CD8-positive, alpha-beta memory T cell (primary cell): Measurements from ENCODE around the gene MDM4. TPM values are rescaled to one million over a fixed set of nuclear protein-coding genes. Genes with fewer than 3 reads are reported as not detected.

Experiments
- CTCF ChIA-PET: fragments of 350-600 bp; sonication (Branson Sonifier 250); formaldehyde crosslinking; loops from one replicate; lab custom pipeline; 2021; ENCODE audit warnings: antibody characterized with exemption; lab: Charles Lee
- POLR2A ChIA-PET: fragments of 350-600 bp; sonication (Branson Sonifier 250); formaldehyde crosslinking; loops from one replicate; lab custom pipeline; 2021; ENCODE audit warnings: antibody characterized with exemption; lab: Charles Lee
- DNase-seq, 5 donors: peaks; one replicate each; pipeline versions ENCODE4 v3.0.0 to v3.0.0-alpha.2; 2020 to 2022; ENCODE audit warnings: mixed read lengths in 1 of 5
- H3K27ac ChIP-seq: one replicate; pipeline ENCODE4 v1.7.0; 2013; ENCODE audit warnings: low read depth, mild to moderate bottlenecking, low read length, moderate library complexity
- H3K27me3 ChIP-seq: 2 replicates; pipeline ENCODE4 v1.7.0; 2013; ENCODE audit warnings: low read length, mild to moderate bottlenecking; ENCODE audit not compliant: insufficient read depth, poor library complexity, severe bottlenecking
- H3K36me3 ChIP-seq: 2 replicates; pipeline ENCODE4 v1.7.0; 2013; ENCODE audit warnings: mild to moderate bottlenecking, low read length, moderate library complexity; ENCODE audit not compliant: insufficient read depth
- H3K4me1 ChIP-seq: 2 replicates; pipeline ENCODE4 v1.7.0; 2013; ENCODE audit warnings: mild to moderate bottlenecking, low read length, moderate library complexity; ENCODE audit not compliant: insufficient read depth
- H3K4me3 ChIP-seq: 2 replicates; pipeline ENCODE4 v1.7.0; 2013; ENCODE audit warnings: mild to moderate bottlenecking, low read length
- H3K9me3 ChIP-seq: 2 replicates; pipeline ENCODE4 v1.7.0; 2013; ENCODE audit warnings: mild to moderate bottlenecking, low read length
- H3K27ac Mint-ChIP-seq, 8 donors: one replicate each; pipeline ENCODE4 v1.8.0; 2020 to 2021; ENCODE audit warnings: mixed read lengths in 8 of 8, mild to moderate bottlenecking in 6 of 8, inconsistent platforms in 3 of 8, moderate library complexity in 3 of 8
- H3K27me3 Mint-ChIP-seq, 2 donors: one replicate each; pipeline ENCODE4 v1.8.0; 2020 to 2021; ENCODE audit warnings: mixed read lengths in 2 of 2, mild to moderate bottlenecking in 1 of 2, moderate library complexity in 1 of 2
- H3K36me3 Mint-ChIP-seq, 3 donors: one replicate each; pipeline ENCODE4 v1.8.0; 2020 to 2021; ENCODE audit warnings: mixed read lengths in 3 of 3, inconsistent platforms in 1 of 3, mild to moderate bottlenecking in 1 of 3
- H3K4me1 Mint-ChIP-seq, 3 donors: one replicate each; pipeline ENCODE4 v1.8.0; 2020 to 2021; ENCODE audit warnings: mixed read lengths in 3 of 3, inconsistent platforms in 1 of 3, mild to moderate bottlenecking in 1 of 3
- H3K4me3 Mint-ChIP-seq, 7 donors: one replicate each; pipeline ENCODE4 v1.8.0; 2020 to 2021; ENCODE audit warnings: mixed read lengths in 7 of 7, mild to moderate bottlenecking in 6 of 7, moderate library complexity in 4 of 7, inconsistent platforms in 2 of 7
- H3K9me3 Mint-ChIP-seq, 5 donors: one replicate each; pipeline ENCODE4 v1.8.0; 2020 to 2022; ENCODE audit warnings: mixed read lengths in 5 of 5, mild to moderate bottlenecking in 3 of 5, moderate library complexity in 2 of 5, inconsistent platforms in 1 of 5
- polyA plus RNA-seq: library from polyadenylated mRNA; unstranded; fragments of 300-500 nt; fragmentation: Illumina TruSeq; gene quantifications from one replicate; pipeline ENCODE4 v1.2.3, GENCODE V29; 2021
- total RNA-seq, 2 experiments: library from RNA; stranded (reverse); gene quantifications; one replicate each; pipeline ENCODE4 v1.2.3, GENCODE V29; 2021

MDM4 gene
- total and polyA plus RNA-seq, 3 experiments from 2014 or later: 13.6 to 80.7 (median 80.7) TPM

DNA sequence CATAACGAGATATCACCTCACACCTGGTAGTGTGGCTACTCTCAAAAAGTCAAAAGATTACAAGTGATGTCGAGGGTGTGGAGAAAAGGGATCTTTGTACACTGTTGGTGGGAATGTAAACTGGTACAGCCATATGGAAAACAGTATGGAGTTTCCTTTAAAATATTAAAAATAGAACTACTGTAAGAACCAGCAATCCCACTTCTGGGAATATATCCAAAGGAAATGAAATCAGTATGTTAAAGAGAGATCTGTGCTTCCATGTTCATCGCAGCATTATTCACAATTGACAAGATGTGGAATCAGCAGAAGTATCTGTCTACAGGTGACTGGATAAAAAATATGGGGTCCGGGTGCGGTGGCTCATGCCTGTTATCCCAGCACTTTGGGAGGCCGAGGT is 14.0 kb upstream of the MDM4 start:
- POLR2A ChIA-PET: interaction anchor here (1.3 to 2.2 kb wide), 5 partner anchors 8 to 71 kb away, joined by 4 to 11 read pairs (median 6); partner anchors contain the start of genes MDM4 and PIK3C2B
- no peak overlapping the region for H3K27ac ChIP-seq
- Mint-ChIP-seq H3K4me3 (no peak overlapping the region), H3K27ac (no peak overlapping the region), H3K4me1 (peaks cover 18 to 26% (median 24%) of the 10 kb centered on the region in 3 donors), H3K27me3 (peaks cover 0 to 15% of the 10 kb centered on the region in 2 donors), H3K36me3 (peaks cover 0 to 11% (median 0%) of the 10 kb centered on the region in 3 donors), H3K9me3 (peaks cover 0 to 7% (median 2%) of the 10 kb centered on the region in 5 donors)
- no peaks in the 10 kb centered on the region for H3K36me3 ChIP-seq
- H3K9me3 ChIP-seq: no peaks in the 10 kb centered on the region
- peaks cover 6% of the 10 kb centered on the region for H3K4me1 ChIP-seq
- H3K4me3 ChIP-seq: no peak overlapping the region
- no peaks in the 10 kb centered on the region for H3K27me3 ChIP-seq
- no peak for DNase-seq
- CTCF ChIA-PET: interaction anchor here (0.9 to 18.2 kb wide), 13 partner anchors 8 to 103 kb away, joined by 3 to 496 read pairs (median 5); partner anchors contain the start of genes MDM4 and PIK3C2B

DNA sequence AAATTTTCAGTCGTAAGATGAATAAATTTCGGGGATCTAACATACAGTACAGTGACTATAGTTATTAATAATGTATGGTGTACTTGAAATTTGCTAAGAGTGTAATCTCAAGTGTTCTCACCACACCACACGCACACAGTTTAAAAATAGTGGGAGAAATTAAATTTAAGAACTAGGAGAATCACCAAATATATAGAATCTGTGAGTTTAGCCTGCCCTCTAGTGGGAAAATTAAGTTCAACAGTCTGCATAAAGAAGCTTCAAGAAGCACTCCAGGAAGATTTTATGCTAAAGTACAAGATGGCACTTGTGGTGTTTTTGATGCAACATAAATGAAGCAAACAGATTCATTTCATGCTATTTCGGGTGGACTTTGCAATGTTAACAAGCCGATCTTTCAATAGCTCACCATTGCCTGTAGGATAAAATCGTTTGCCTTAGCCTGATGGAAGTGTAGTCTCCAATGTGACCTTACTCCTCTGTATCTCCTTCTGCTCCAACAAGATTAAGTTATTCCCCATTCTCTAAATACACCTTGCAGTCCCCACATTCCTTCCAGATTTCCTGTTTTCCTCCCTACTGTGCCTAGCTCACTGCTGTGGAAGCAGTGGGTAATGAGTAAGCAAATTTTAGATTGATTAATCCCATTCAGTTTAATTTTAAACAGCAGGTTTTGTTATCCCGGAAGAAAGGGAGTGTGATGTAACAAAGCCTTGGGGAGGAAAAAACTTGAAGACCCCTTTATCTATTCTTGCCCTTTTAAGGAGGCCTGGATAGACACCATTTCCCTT is 12.9 kb upstream of the MDM4 start:
- H3K9me3 Mint-ChIP-seq: peaks cover 0 to 7% (median 2%) of the 10 kb centered on the region in 5 donors
- H3K27me3 Mint-ChIP-seq: peaks cover 0 to 13% of the 10 kb centered on the region in 2 donors
- H3K27ac Mint-ChIP-seq: peak overlapping the region in 6 of 8 donors; percentile 18 to 90 (median 80)
- peaks cover 26 to 34% (median 32%) of the 10 kb centered on the region in 3 donors for H3K4me1 Mint-ChIP-seq
- H3K36me3 Mint-ChIP-seq: peaks cover 0 to 12% (median 0%) of the 10 kb centered on the region in 3 donors
- ChIA-PET CTCF (interaction anchor here (0.7 to 18.2 kb wide), 26 partner anchors 9 to 245 kb away, joined by 3 to 496 read pairs (median 4); partner anchors contain the start of genes MDM4 and PIK3C2B), POLR2A (interaction anchor here (0.7 to 2.2 kb wide), 7 partner anchors 9 to 72 kb away, joined by 3 to 11 read pairs (median 6); partner anchors contain the start of genes MDM4 and PIK3C2B)
- Histone ChIP-seq H3K27me3 (no peaks in the 10 kb centered on the region), H3K27ac (no peak overlapping the region), H3K4me1 (peaks cover 16% of the 10 kb centered on the region), H3K36me3 (no peaks in the 10 kb centered on the region), H3K4me3 (no peak overlapping the region), H3K9me3 (no peaks in the 10 kb centered on the region)
- H3K4me3 Mint-ChIP-seq: peak overlapping the region in 4 of 7 donors; percentile 3 to 87 (median 38)
- peak in 2 of 5 donors; percentile 65 to 72 for DNase-seq

DNA sequence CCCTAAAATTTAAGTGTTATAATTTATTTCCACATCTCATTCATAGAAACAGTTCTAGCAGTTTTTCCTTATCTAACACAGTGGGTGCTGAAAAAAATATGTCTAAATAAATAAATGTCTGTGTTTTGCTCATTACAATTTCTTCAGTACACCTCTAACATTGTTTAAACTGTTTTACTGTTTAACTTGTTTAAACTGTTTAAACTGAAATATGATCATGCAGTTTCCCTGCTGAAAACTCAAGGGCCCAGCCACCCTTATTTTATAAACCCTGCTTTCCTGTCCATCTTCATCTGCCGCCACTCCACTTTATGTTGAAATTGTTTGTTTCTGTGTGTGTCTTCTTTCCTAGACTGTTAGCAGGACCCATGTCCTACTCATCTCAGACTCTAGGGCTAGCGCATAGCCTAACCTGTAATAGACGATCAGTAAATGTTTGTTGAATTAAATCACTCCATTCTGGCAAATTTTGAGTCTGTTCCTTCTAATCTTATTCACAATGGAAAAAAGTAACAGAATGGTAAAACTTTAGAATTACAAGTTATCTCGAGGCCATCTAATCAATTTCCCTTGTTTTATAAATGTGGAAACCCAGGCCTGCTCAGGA is 12.2 kb upstream of the MDM4 start:
- Mint-ChIP-seq H3K4me1 (peaks cover 26 to 34% (median 32%) of the 10 kb centered on the region in 3 donors), H3K36me3 (peaks cover 0 to 12% (median 0%) of the 10 kb centered on the region in 3 donors), H3K9me3 (peaks cover 0 to 7% (median 2%) of the 10 kb centered on the region in 5 donors), H3K27me3 (peaks cover 0 to 13% of the 10 kb centered on the region in 2 donors), H3K27ac (peak overlapping the region in 3 of 8 donors; percentile 1 to 100 (median 9)), H3K4me3 (peak overlapping the region in 1 of 7 donors; percentile 7)
- peaks cover 16% of the 10 kb centered on the region for H3K4me1 ChIP-seq
- no peaks in the 10 kb centered on the region for H3K27me3 ChIP-seq
- no peaks in the 10 kb centered on the region for H3K9me3 ChIP-seq
- CTCF ChIA-PET: interaction anchor here (0.7 to 18.2 kb wide), 19 partner anchors 10 to 91 kb away, joined by 3 to 496 read pairs (median 4); partner anchors contain the start of genes MDM4 and PIK3C2B
- POLR2A ChIA-PET: interaction anchor here (1.5 to 5.0 kb wide), 4 partner anchors 9 to 58 kb away, joined by 5 to 39 read pairs (median 8); partner anchors contain the start of genes MDM4 and PIK3C2B
- H3K4me3 ChIP-seq: no peak overlapping the region
- no peak overlapping the region for H3K27ac ChIP-seq
- no peaks in the 10 kb centered on the region for H3K36me3 ChIP-seq
- no peak for DNase-seq

DNA sequence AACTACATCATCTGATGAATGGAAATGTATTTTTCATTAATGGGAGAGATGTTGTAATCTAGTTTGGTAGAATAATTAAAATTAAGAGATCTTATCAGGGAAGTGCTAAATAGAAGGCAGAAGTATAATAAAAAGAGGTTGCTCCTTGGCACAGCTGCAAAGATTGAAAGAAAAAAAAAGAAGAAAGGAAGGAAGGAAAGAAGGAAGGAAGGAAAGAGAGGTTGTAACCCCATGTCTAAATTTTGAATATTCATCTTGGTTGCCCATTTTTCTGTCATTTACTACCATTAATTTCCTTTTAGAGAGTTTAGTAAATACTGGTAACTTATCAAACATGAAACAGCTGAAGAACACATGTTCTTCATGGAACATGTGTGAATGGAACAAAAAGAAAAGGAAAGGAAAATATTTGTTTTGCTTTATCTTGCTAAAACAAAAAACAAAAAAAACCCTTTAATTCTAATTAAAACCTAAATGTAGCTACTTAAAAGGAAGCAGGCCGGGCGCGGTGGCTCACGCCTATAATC is 10.5 kb upstream of the MDM4 start:
- Histone ChIP-seq H3K27me3 (no peaks in the 10 kb centered on the region), H3K4me1 (peaks cover 16% of the 10 kb centered on the region), H3K36me3 (no peaks in the 10 kb centered on the region), H3K27ac (peak overlapping the region; percentile 93), H3K4me3 (peak overlapping the region; percentile 67), H3K9me3 (no peaks in the 10 kb centered on the region)
- peaks cover 26 to 34% (median 32%) of the 10 kb centered on the region in 3 donors for H3K4me1 Mint-ChIP-seq
- H3K27me3 Mint-ChIP-seq: peaks cover 0 to 13% of the 10 kb centered on the region in 2 donors
- H3K36me3 Mint-ChIP-seq: peaks cover 0 to 12% (median 0%) of the 10 kb centered on the region in 3 donors
- peaks cover 0 to 7% (median 2%) of the 10 kb centered on the region in 5 donors for H3K9me3 Mint-ChIP-seq
- POLR2A ChIA-PET: interaction anchor here (0.7 to 5.0 kb wide), 8 partner anchors 9 to 1125 kb away, joined by 3 to 62 read pairs (median 4); partner anchors contain the start of genes MDM4 and PIK3C2B
- peak overlapping the region; percentile 94 to 100 (median 98) for H3K27ac Mint-ChIP-seq
- DNase-seq: no peak
- CTCF ChIA-PET: interaction anchor here (0.8 to 18.2 kb wide), 20 partner anchors 9 to 389 kb away, joined by 3 to 496 read pairs (median 4); partner anchors contain the start of genes MDM4 and PIK3C2B
- H3K4me3 Mint-ChIP-seq: peak overlapping the region; percentile 89 to 95 (median 93)

DNA sequence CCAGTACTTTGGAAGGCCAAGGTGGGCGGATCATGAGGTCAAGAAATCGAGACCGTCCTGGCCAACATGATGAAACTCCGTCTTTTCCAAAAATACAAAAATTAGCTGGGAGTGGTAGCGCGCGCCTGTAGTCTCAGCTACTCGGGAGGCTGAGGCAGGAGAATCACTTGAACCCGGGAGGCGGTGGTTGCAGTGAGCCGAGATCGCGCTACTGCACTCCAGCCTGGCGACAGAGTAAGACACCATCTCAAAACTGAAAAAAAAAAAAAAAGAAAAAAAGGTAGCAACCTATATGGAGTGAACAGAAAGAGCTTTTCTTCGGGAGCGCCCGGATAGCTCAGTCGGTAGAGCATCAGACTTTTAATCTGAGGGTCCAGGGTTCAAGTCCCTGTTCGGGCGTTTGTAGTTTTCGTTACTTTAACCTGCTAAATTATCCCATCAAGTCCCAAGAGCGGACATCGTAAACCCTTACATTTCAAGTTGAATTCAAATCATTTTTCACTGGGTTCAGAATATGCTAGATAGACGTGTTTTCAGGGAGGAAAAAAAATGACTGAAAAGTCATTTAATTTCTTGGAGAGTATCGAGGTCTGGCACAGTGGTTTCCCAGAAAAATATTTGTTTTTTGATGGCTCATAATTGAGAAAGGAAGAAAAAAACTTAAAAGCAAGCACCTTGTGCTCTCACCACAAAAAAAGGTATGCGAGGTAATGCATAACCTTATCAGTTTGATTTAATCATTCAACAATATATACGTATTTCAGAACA is 9.8 kb upstream of the MDM4 start:
- Mint-ChIP-seq H3K27ac (peak overlapping the region; percentile 94 to 100 (median 98)), H3K36me3 (peaks cover 0 to 12% (median 0%) of the 10 kb centered on the region in 3 donors), H3K9me3 (peaks cover 0 to 7% (median 2%) of the 10 kb centered on the region in 5 donors), H3K27me3 (peaks cover 0 to 13% of the 10 kb centered on the region in 2 donors), H3K4me1 (peaks cover 29 to 40% (median 37%) of the 10 kb centered on the region in 3 donors), H3K4me3 (peak overlapping the region; percentile 89 to 95 (median 93))
- H3K9me3 ChIP-seq: no peaks in the 10 kb centered on the region
- peak; percentile 42 to 82 (median 81) for DNase-seq
- no peaks in the 10 kb centered on the region for H3K27me3 ChIP-seq
- peak overlapping the region; percentile 67 for H3K4me3 ChIP-seq
- peak overlapping the region; percentile 93 for H3K27ac ChIP-seq
- H3K36me3 ChIP-seq: no peaks in the 10 kb centered on the region
- H3K4me1 ChIP-seq: peaks cover 16% of the 10 kb centered on the region
- ChIA-PET POLR2A (interaction anchor here (0.7 to 5.0 kb wide), 13 partner anchors 10 to 1239 kb away, joined by 3 to 62 read pairs (median 4); partner anchors contain the start of genes MDM4 and PIK3C2B), CTCF (interaction anchor here (0.8 to 18.2 kb wide), 19 partner anchors 9 to 302 kb away, joined by 3 to 496 read pairs (median 4); partner anchors contain the start of genes MDM4 and PIK3C2B)

DNA sequence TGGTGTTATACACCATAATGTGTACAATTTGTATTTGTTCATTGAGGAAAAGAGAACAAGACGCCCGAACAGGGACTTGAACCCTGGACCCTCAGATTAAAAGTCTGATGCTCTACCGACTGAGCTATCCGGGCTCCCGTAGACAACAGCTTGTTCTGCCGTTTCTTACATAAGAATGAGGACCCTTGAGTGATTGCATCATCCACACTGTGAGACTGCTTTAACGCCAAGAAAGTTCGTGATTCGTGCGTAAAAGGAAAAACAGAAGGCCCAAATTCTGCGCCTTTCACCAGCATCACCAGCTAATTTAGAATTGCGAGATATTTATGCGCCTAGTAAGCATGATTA is 9.3 kb upstream of the MDM4 start:
- Histone ChIP-seq H3K36me3 (no peaks in the 10 kb centered on the region), H3K4me1 (peaks cover 22% of the 10 kb centered on the region), H3K4me3 (peak overlapping the region; percentile 67), H3K9me3 (no peaks in the 10 kb centered on the region), H3K27me3 (no peaks in the 10 kb centered on the region), H3K27ac (peak overlapping the region; percentile 93)
- ChIA-PET CTCF (interaction anchor here (1.1 to 18.2 kb wide), 18 partner anchors 10 to 302 kb away, joined by 3 to 496 read pairs (median 4); partner anchors contain the start of genes MDM4 and PIK3C2B), POLR2A (interaction anchor here (0.7 to 5.0 kb wide), 13 partner anchors 9 to 1240 kb away, joined by 3 to 62 read pairs (median 4); partner anchors contain the start of genes MDM4 and PIK3C2B)
- Mint-ChIP-seq H3K36me3 (peaks cover 0 to 12% (median 0%) of the 10 kb centered on the region in 3 donors), H3K4me3 (peak overlapping the region; percentile 89 to 95 (median 93)), H3K4me1 (peaks cover 30 to 46% (median 42%) of the 10 kb centered on the region in 3 donors), H3K9me3 (peaks cover 0 to 7% (median 2%) of the 10 kb centered on the region in 5 donors), H3K27ac (peak overlapping the region; percentile 94 to 100 (median 98)), H3K27me3 (peaks cover 0 to 13% of the 10 kb centered on the region in 2 donors)
- peak; percentile 67 to 93 (median 91) for DNase-seq
